Skin epidermis (tissue), 12 donors: ENCODE data around the gene SH2B3.
"Not testable (repeated sequence)": the region's sequence is repeated elsewhere in the genome, so short reads cannot be mapped to it uniquely, and the experiment has no call there.

Experiments used
- H3K27ac ChIP-seq, 21 experiments: fragments of 200-600 bp; sonication (generic) in 11 of 21; one replicate each; pipeline ENCODE4 v1.5.0; 2020; ENCODE audit warnings: mild to moderate bottlenecking in 3 of 21, inconsistent platforms in 2 of 21, moderate library complexity in 2 of 21
- H3K4me3 ChIP-seq, 7 experiments: fragments of 200-600 bp; sonication (generic) in 2 of 7; one replicate each; pipeline ENCODE4 v1.5.0; 2020; ENCODE audit warnings: inconsistent platforms in 2 of 7, mild to moderate bottlenecking in 2 of 7, moderate library complexity in 1 of 7

Gene SH2B3

DNA sequence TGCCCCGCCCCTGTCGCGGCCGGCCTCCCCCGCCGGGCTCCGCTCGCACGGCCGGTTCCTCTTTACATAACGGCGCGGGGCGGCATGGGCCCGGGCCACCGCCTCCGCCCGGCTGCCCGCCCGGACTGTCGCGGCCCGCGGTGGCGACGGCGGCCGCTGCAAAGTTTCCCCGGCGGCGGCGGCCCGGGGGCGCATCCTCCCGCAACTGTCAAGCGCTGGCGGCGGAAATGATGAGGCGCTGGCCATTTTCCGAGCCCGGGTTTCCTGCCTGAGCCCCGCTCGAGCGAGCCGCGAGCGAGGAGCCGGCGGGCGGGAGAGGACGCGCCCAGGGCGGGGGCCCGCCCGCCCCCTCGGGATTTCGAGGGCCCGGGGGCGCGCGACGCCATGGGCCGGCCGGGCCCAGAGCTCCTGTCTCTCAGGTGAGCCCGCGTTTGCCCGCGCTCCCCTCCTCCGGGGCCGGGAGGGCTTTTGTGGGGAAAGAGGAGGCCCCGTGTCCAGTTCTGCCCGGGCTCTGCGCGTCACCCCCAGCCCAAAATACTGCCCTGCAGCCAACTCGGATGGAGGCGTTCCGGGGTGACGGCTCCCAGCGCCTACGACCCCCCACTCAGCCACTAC is at the start of gene SH2B3:
Gene SH2B3 (plus strand): TSS at position 65 of the 615 bp plus-strand sequence. CDS start 12,223 bp downstream, outside the sequence.
- peak within 1 kb of the TSS; percentile 64 to 92 (median 76) for H3K4me3 ChIP-seq
- H3K27ac ChIP-seq = peak within 1 kb of the TSS; percentile 72 to 96 (median 91)

DNA sequence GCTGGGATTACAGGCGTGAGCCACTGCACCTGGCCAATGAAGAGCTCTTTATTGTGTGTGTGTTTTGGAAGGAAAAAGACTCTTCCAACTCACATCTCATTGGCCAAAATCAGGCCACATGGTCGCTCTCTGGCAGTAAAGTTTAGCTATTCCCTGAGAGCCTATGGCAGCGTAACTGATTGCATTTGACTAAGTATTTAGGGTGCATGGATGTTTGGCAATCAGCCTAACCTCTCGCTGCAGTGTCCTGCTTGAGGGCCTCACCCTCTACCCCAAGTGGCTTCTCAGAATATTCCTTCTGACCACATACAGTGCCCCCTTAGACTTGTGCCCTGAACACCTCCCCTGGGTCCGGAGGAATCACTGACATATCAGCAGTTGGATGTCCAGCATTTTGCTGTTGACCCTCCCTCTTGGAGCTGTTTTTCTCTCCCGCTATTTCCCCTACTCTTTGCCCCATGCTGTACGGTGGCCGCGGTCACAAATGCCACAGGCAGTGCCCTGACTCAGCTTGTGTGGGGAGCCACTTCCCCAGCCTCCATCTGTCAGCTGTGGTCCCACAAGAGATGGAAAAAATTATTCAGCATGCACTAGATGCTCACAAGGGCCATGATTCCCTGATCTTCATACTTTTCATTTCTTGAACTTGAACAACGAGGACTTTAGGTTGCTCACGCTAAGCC is 46.4 kb upstream of the SH2B3 start:
- no peak overlapping the region for H3K4me3 ChIP-seq
- H3K27ac ChIP-seq = peak overlapping the region in 1 of 21 experiments; percentile 14

DNA sequence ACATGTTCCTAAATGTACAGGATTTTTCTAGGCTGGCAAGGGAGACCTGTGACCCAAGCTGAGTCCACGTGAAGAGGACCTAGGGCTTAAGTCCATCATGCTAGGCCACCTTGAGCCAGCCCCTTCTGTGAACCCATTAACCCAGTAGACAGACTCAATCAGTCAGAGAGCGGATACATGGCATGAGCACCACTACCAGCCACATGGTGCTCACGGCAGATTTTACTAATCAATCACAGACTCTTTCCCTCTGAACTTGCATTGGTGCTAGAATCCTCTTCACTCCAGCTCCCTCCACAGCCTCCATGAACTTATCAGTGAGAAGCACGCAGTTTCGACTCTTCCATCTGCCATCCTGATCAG is 45.8 kb upstream of the SH2B3 start:
- no peak overlapping the region for H3K27ac ChIP-seq
- H3K4me3 ChIP-seq = no peak overlapping the region

DNA sequence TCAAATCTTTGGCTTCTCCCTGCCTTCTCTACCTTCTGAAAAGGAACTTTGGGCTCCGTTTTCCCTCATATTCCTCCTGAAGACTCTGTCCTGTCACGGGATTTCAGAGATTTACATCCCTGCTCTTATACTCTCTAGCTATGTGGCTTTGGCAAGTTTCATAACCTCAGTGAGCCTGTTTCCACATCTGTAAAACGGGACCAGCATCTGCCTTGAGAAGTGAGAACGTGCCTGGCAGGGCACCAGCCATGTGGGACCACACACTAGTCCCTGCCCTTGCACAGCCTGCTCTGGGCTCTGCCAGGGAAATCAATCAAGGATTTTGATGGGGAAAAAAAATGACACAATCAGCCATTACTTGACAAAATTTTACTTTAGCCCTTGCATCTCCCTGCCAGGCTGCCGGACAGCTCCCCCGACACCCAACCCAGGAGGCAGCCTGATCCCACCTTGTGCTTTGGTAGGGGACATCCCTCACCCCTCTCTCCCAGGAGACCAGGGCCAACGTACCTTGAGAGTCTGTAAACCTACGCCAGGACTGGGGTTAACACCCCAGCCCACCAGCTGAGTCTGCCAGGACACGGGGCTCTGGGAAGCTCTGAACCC is 45.3 kb upstream of the SH2B3 start:
- no peak overlapping the region for H3K27ac ChIP-seq
- no peak overlapping the region for H3K4me3 ChIP-seq

DNA sequence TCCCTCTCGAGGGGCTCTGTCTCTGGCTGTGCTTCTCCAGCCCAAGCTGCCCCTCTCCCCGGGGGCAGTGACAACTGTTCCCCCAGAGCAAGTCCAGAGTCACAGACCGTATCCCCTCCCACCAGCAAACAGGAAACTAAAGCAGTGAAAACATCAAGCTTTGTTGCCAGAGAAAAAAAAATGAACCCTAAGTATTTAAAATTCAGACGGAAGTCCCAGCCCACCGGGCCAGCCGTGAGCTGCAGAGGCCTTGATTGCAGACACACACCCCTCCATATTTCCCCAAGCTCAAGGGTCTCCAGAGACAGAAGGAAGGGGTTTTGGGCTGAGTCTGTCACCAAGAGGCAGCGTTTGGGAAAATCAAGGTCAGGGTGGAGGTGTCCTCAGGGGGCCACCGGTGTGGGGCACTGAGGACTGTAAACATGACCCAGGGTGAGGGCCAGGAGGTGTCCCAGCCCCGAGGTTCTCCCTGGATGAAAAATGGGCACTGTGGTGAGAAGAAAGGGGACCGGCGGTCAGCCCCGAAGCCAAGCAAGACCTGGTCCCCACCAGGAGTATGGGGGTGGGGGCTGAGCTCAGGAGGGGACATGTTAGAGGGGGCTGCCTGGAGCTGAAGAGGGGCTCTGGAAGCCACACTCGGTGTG is 44.5 kb upstream of the SH2B3 start:
- H3K4me3 ChIP-seq = no peak overlapping the region
- H3K27ac ChIP-seq = no peak overlapping the region

DNA sequence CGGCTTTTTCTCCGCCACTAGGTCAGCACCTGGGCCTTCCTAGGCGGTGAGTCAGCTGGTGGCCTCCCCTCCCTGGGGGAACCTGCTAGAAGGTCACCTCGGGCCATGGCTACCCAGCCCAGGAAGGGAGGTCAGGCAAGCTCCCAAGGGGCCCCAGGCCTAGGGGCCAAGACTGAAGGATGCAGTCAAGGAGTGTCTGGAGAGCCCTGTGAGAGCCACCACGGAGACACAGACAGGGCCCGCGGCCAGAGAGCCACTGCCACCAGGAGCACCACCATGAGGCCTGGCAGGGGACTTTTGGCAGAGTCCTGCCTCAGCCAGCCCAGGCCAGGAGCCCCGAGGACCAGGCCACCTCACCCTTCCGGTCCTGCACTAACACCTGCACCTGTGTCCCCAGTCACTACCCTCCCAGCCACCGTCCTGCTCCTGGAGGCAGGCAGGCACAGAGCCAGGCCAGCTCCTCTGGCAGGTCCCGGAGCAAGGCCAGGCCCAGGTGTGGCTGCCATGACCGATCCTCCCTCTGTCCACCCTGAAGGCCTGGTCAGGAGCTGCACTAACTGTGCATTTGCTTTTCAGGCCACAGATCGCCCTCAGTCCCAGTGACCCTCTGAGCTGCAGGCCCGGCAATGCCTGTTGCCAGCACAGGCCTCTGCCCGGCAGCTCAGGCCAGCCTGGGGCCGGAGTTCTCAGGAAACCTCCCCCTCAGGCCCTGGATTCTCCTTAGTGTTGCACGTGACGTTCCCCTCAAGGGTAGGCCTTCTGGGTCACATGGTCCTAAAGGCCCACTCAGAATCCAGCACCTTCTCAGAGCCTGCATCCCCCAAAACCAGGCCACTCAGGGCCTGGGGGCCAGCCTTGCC is 43.8 kb upstream of the SH2B3 start:
- no peak overlapping the region for H3K27ac ChIP-seq
- H3K4me3 ChIP-seq = no peak overlapping the region

DNA sequence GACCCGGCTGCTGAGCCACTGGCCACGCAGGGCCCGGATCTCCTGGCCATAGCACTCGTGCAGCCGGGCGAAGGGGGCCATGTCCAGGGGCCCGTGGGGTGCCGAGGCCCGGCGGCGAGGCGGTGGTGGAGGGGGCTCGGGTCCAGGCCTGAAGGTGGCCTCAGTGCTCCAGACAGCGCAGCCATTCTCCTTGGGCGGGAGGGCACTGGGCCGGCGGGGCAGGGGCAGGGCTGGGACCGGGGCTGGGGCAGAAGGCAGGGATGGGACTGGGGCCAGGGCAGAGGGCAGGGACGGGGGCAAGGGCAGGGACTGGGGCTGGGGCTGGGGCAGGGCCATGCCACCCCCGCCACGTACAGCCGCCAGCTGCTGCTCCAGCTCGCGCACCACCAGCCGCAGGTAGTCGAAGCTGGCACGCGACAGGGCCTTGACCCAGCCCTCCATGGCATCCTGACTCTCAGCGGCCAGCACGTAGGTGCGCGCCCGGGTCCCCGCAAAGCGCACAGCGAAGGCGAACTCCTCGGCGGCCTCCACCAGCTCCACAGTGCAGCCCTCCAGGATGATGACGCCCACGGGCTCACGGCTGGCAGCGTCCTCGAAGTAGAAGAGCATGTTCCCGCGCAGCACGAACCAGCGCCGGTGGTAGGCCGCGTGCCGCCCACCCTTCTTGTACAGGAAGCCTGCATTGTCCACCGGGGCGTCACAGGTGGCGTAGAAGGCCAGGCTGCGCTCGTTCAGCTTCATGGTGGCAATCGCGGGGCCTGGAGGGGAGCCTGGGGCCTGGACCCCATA is 42.8 kb upstream of the SH2B3 start:
- no peak overlapping the region for H3K27ac ChIP-seq
- no peak overlapping the region for H3K4me3 ChIP-seq

DNA sequence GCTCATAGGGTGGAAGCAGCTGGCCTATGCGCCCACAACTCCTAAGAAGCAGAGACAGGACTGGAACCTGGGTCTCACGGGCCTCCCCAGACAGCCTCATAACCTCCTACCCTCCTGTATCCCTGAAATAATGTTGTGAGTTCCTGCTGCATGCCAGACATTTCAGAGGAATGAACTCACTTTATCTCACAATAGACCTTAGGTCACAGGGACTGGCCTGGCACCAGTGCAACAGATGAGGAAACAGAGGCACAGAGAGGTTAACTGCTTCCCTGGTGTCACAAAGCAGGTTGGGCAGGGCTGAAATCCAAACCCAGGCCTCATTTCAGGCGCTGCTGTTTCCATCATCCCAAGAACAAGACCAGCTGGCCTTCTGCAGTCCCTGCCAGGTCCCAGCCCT is 42.1 kb upstream of the SH2B3 start:
- Histone ChIP-seq H3K4me3 (no peak overlapping the region), H3K27ac (no peak overlapping the region)

DNA sequence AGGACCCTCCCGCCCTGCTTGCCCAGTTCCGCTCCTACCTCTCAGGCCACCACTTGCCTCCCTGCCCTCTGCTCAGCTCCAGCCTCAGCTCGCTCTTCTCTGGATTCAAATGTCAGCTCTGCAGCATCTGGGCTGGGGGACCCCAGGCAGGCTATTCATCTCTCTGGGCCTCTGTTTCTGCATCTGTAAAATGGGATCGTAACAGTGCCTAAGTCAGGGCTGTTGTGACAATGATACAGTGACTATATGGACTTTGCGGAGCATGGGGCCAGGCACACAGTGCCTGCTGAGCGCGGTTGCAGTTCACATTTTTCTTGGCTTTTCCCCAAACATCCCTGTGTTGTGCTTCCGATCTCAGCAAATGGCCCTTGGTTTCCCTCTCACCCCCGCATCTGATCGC is 39.6 kb upstream of the SH2B3 start:
- Histone ChIP-seq H3K27ac (no peak overlapping the region), H3K4me3 (no peak overlapping the region)

DNA sequence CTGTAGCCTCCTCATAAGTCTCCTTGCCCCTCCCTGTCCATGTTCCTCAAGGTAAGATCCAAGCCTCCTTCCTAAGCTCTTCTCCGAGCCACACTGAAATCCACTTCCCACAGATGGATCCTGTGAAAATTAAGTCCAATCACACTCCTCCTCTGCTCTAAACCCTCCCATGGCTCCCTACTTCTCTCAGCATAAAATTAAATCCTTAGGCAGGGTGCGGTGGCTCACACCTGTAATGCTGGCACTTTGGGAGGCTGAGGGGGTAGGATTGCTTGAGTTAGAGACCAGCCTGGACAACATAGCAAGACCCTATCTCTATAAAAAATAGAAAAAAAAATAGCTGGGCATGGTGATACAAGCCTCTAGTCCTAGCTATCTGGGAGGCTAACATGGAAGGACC is 39.1 kb upstream of the SH2B3 start:
- H3K27ac ChIP-seq = no peak overlapping the region
- H3K4me3 ChIP-seq = no peak overlapping the region

DNA sequence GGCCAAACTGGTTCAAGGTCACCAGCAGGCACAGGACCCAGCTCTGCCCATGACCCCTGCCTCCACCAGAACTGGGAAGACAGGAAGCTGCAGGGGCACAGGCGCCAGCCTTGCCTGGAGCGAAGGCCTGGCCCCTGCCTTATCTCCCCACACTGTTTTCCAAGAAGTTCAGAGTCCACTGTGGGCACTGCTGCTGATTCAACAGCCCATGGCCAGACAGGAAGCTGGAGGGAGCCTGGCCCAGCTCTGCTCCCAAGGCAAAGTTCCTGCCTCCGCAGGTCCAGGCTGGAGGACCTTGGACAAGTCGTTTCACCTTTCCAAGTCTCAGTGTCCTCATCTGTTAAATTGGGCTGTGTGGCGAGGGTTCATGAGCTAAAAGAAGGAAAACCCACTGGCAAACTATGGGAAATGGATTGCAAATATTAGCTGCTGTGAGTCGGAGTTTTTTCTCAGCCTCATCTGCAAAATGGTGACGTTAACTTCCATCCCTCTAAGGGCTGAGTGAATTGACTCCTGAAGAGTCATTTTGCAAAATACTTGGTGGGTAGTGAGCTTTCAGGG is 38.0 kb upstream of the SH2B3 start:
- Histone ChIP-seq H3K4me3 (peak overlapping the region; percentile 56 to 96 (median 74)), H3K27ac (peak overlapping the region in 8 of 21 experiments; percentile 22 to 85 (median 78))

DNA sequence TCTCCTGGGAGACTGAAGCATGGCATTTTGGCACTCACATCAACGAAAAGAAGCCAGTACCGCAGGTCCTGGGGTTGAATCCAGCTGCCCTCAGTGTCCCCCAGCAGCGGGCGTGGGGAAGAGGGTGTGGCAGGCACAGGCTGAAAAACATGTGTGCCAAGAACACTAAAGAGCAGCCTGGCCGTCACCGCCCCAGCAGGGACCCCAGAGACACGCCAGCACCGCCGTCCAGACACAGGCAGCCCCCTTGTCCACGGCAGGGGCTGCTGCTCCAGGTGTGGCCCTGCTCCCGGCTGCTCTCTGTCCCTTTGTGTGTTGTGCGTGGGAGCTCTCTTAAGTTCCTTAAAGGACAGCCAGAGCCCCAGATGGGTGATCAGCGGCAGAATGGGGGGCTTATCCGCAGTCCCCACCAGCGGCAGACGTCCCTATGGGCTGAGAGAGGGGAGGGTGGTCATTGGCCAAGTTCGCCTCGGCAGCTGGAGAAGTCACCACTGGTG is 37.4 kb upstream of the SH2B3 start:
- Histone ChIP-seq H3K4me3 (peak overlapping the region; percentile 56 to 96 (median 74)), H3K27ac (peak overlapping the region in 20 of 21 experiments; percentile 22 to 85 (median 74))

DNA sequence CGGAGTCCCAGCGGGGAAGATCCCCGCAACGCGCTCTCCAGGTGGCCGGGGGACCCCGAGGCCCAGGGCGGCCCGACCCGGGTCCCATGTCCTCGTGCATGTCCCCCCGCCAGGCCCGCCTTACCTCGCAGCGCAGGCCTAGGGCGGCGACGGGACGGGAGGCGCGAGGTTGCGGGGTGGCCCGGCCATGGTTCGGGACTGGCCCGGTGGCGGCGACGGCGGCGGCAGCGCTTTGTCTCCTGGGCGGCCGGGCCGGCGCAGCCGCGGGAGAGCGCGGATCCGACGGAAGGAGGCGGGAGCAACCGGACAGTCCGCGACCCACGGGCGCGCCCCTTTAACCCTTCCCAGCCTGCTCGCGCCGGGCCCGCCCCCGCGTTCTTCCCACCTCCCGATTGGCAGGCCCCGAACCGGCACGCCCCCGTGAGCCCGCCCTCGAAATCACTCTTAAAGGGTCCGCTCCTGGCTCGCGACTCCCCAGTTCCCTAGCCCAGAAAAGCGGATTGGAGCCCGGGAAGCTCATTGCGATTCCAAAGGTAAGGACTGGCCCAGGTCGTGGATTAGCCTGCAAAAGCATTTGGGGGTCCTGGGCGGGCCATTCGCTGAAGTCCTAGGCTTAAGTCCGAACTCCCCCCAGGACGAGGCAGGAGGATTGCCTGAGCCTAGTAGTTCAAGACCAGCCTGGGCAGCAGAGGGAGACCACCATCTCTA is 36.8 kb upstream of the SH2B3 start, which contains the start of gene PHETA1:
Gene PHETA1 (minus strand): TSS at position 308 of the 708 bp plus-strand sequence. CDS start 5,668 bp downstream, outside the sequence.
- H3K27ac ChIP-seq = peak within 1 kb of the TSS in 20 of 21 experiments; percentile 22 to 85 (median 74)
- peak within 1 kb of the TSS; percentile 56 to 96 (median 74) for H3K4me3 ChIP-seq

DNA sequence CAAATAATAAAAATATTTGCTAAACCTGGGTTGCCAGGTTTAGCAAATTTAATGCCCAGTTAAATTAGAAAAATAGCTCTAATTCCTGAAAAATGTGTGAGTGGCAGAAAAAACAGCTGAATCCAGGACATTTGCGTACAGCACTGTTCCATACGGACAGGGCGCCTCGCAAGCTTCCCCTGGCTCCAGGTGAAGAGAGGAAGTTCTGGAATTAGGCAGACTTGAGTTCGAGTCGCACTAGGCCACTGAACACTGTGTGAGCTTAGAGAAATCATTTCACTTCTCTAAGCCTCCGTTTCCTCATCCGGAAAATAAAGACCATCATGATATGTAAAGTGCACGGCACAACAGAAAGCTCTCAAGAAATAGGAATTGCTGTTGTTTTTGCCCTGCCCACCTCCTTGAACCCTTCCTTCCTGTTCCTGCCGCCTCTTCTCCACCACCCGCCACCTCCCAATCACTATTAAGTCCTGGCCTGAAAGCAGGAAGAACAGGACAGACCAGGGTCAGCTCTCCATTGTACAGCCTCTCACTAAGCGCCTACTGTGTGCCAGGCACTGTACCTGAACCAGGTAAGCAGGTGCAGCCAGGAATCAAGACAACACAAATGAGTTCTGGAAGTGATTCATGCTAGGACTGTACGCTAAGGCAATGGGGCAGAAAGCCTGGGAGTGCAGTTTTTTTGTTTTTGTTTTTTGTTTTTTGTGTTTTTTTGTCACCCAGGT is 36.1 kb upstream of the SH2B3 start:
- peak overlapping the region in 12 of 21 experiments; percentile 6 to 82 (median 72) for H3K27ac ChIP-seq
- H3K4me3 ChIP-seq = peak overlapping the region; percentile 56 to 96 (median 74)

DNA sequence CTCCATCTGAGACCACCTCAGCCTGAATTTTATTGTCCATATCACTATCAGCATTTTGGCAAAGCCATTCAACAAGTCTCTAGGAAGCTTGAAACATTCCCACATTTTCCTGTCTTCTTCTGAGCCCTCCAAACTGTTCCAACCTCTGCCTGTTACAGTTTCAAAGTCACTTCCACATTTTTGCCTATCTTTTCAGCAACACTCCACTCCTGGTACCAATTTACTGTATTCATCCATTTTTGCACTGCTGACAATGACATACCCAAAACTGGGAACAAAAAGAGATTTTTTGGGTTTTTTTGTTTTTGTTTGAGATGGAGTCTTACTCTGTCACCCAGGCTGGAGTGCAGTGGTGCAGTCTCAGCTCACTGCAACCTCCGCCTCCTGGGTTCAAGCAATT is 32.5 kb upstream of the SH2B3 start:
- H3K4me3 ChIP-seq, H3K27ac ChIP-seq: not testable (repeated sequence)

DNA sequence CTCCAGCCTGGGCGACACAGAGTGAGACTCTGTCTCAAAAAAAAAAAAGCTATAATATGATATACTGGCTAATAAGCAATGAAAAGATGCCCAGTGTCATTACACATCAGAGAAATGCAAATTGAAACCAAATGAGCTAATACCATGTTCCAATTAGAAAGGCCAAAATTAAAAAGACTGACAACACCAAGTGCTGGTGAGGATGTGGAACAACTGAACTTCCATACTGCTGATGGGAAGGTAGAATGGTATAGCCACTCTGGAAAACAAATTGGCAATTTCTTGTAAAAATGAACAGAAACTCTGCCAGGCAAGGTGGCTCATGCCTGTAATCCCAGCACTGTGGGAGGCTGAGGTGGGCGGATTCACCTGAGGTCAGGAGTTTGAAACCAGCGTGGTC is 28.3 kb upstream of the SH2B3 start:
- Histone ChIP-seq H3K4me3 (no peak overlapping the region), H3K27ac (no peak overlapping the region)

DNA sequence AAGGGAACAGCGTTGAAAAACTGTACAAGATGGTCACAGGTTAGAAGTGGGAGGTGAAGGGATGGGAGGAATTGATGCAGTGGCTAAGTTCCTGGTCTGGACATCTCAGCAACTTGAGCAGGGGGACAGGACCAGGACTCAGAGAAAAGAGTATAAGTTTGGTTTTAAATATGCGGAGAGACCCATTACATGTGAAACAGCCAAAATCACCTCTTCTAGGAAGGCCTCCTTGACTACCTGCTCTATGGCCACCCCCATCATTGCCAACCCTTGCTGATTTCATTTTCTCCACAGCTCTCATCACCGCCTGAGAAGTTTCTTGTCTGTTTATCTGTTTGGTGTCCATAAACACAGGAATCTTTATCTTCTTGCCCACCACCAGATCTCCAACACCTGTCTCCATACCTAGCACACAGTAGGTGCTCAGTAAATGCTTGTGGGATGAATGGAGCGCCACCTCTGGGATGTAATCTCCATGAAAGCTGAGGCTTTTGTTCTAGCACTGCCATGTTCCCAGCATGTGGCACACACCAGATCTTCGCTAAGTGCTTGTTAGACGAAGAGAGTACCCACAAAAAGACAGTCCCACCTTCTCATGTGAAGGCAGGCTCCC is 25.7 kb upstream of the SH2B3 start:
- H3K27ac ChIP-seq = no peak overlapping the region
- no peak overlapping the region for H3K4me3 ChIP-seq
